PFSK-1 (cell line): ENCODE measurements around the gene AUTS2.

ENCODE experiments used
- FOXP2 ChIP-seq: optimal IDR thresholded peaks from 2 replicates; pipeline ENCODE3; 2011; ENCODE audit warnings: borderline replicate concordance, control low read depth, inconsistent platforms; ENCODE audit not compliant: insufficient read depth; ENCODE audit errors: extremely low read length, extremely low read depth
- POLR2AphosphoS5 ChIP-seq: IDR thresholded peaks from 2 replicates; pipeline ENCODE4 v1.6.1; 2012; ENCODE audit warnings: low read depth, mild to moderate bottlenecking, control low read depth, low read length, moderate library complexity
- REST ChIP-seq, 2 experiments: IDR thresholded peaks; 2 replicates each; pipeline versions ENCODE4 v1.6.1 to v1.8.0; 2011 to 2012; ENCODE audit warnings: low read depth in 2 of 2, low read length in 2 of 2, control low read depth in 1 of 2, inconsistent platforms in 1 of 2, mild to moderate bottlenecking in 1 of 2, moderate library complexity in 1 of 2; ENCODE audit not compliant: insufficient read depth in 1 of 2
- SIN3A ChIP-seq: IDR thresholded peaks from 2 replicates; pipeline ENCODE4 v1.6.1; 2012; ENCODE audit warnings: mild to moderate bottlenecking, low read length, moderate library complexity, borderline replicate concordance; ENCODE audit not compliant: insufficient read depth
- TAF1 ChIP-seq: IDR thresholded peaks from 2 replicates; pipeline ENCODE4 v1.6.1; 2012; ENCODE audit warnings: low read length, control low read depth, borderline replicate concordance; ENCODE audit not compliant: insufficient read depth

DNA sequence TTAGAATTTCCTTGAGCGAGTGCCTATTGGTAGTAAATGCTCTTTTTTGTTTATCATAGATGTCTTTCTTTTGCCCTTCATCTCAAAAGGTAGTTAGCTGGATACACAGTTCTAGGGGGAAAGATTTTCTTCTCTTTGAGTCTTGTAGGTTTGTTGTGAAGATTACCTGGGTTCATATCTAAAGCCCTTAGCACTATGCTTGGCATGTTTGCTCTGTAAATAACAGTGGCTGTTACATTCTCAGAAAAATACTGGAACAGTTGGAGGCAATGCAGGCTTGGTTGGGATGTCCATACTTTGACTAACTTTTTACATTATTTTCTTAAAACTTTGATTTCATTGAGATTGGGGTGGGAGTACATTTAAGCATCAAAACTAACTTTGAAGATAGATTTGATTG is 144.0 kb downstream of the AUTS2 start:
- TF ChIP-seq POLR2AphosphoS5 = no peak
- TF ChIP-seq SIN3A = no peak
- TF ChIP-seq TAF1 = no peak
- no peak for TF ChIP-seq FOXP2
- no peak for TF ChIP-seq REST (IDR thresholded peaks at IDR 0.05; ENCODE audit: insufficient read depth in 1 of 2, low read depth in 2 of 2, low read length in 2 of 2)
